ENCODE measurements around the gene PRM3. TPM values are rescaled to one million over a fixed set of nuclear protein-coding genes. Genes with fewer than 3 reads are reported as not detected.

PRM3 gene
- total and polyA plus RNA-seq, 4 donors = not detected

DNA sequence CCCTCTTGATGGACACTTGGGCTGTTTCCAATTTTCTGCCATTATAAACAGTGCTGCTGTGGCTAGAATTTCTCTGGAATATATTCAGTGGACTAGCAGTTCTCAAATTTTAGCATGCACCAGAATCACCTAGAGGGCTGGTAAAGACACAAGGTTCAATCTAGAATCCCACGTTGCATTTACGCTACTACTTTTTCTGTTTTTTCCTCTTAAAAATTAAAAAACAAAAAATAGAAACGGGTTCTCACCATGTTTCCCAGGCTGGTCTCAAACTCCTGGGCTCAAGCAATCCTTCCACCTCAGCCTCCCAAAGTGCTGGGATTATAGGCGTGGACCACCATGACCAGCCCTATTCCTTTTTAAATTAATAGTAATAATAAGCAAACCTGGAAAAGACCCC is 22.2 kb upstream of the PRM3 start:
- TF ChIP-seq HNF4G (IDR thresholded peaks at IDR 0.05) (no peak), TAF1 (conservative IDR thresholded peaks at IDR 0.05) (no peak), RAD21 (IDR thresholded peaks at IDR 0.05) (no peak), HNF4A (conservative IDR thresholded peaks at IDR 0.05) (no peak), SP1 (IDR thresholded peaks at IDR 0.05) (no peak)
- TF ChIP-seq, protein P1, sequence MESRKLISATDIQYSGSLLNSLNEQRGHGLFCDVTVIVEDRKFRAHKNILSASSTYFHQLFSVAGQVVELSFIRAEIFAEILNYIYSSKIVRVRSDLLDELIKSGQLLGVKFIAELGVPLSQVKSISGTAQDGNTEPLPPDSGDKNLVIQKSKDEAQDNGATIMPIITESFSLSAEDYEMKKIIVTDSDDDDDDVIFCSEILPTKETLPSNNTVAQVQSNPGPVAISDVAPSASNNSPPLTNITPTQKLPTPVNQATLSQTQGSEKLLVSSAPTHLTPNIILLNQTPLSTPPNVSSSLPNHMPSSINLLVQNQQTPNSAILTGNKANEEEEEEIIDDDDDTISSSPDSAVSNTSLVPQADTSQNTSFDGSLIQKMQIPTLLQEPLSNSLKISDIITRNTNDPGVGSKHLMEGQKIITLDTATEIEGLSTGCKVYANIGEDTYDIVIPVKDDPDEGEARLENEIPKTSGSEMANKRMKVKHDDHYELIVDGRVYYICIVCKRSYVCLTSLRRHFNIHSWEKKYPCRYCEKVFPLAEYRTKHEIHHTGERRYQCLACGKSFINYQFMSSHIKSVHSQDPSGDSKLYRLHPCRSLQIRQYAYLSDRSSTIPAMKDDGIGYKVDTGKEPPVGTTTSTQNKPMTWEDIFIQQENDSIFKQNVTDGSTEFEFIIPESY (IDR thresholded peaks at IDR 0.05) = no peak
- 95% methylated on average over 4 of the region's 4 CpGs for WGBS
- H3K36me3 ChIP-seq (ENCODE audit: control insufficient read depth in 4 of 4, insufficient read depth in 3 of 4, low read depth in 1 of 4, low read length in 3 of 4) = no peaks in the 10 kb centered on the region
- no peak for DNase-seq (ENCODE audit: low spot score)
- peaks cover 6 to 17% (median 11%) of the 10 kb centered on the region in 4 donors for H3K4me1 ChIP-seq (ENCODE audit: control insufficient read depth in 4 of 4, insufficient read depth in 4 of 4, low read length in 3 of 4)
- no peaks in the 10 kb centered on the region for H3K9me3 ChIP-seq (ENCODE audit: control insufficient read depth in 4 of 4, low read length in 3 of 4)
- H3K4me3 ChIP-seq (ENCODE audit: low read depth in 1 of 3, low read length in 3 of 3) = no peak overlapping the region
- H3K27me3 ChIP-seq (ENCODE audit: control insufficient read depth in 4 of 4, insufficient read depth in 4 of 4, low read length in 3 of 4) = no peaks in the 10 kb centered on the region
- no peak overlapping the region for H3K27ac ChIP-seq (ENCODE audit: low read depth in 1 of 2, low read length in 2 of 2)
- no peak overlapping the region for H3K9ac ChIP-seq (ENCODE audit: low read depth in 1 of 2, low read length in 2 of 2)

DNA sequence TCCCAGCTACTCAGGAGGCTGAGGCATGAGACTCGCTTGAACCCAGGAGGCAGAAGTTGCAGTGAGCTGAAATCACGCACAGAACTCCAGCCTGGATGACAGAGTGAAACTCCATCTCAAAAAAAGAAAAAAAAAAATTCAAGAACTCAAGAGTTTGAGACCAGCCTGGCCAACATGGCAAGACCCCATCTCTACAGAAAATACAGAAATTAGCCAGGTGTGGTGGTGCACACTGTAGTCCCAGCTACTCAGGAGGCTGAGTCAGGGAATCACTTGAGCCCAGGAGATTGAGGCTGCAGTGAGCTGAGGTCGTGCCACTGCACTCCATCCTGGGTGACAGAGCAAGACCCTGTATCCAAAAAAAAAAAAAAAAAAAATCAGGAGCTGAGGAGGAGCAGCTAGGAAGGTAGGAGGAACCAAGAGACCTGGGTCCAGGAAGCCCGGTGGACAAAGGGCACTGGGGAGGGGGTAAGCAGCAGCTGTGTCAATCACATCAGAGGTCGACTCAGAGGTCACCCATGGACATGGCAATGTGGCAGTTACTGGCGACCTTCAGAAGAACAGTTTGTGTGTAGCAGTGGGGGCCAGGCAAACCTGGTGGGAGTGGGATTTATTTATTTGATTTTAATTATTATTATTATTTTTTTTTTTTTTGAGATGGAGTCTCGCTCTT is 18.8 kb upstream of the PRM3 start:
- WGBS = 80% methylated on average over 7 of the region's 7 CpGs
- H3K9ac ChIP-seq (ENCODE audit: low read depth in 1 of 2, low read length in 2 of 2) = no peak overlapping the region
- no peak for DNase-seq (ENCODE audit: low spot score)
- no peaks in the 10 kb centered on the region for H3K9me3 ChIP-seq (ENCODE audit: control insufficient read depth in 4 of 4, low read length in 3 of 4)
- H3K27ac ChIP-seq (ENCODE audit: low read depth in 1 of 2, low read length in 2 of 2) = no peak overlapping the region
- no peaks in the 10 kb centered on the region for H3K27me3 ChIP-seq (ENCODE audit: control insufficient read depth in 4 of 4, insufficient read depth in 4 of 4, low read length in 3 of 4)
- TF ChIP-seq NR2F2 (IDR thresholded peaks at IDR 0.05) (no peak), FOXA2 (IDR thresholded peaks at IDR 0.05) (no peak), EGR1 (IDR thresholded peaks at IDR 0.05; ENCODE audit: low read depth in 2 of 2) (no peak), JUND (IDR thresholded peaks at IDR 0.05) (no peak), RAD21 (IDR thresholded peaks at IDR 0.05) (no peak), TAF1 (conservative IDR thresholded peaks at IDR 0.05) (no peak), YY1 (IDR thresholded peaks at IDR 0.05) (no peak), FOXA1 (IDR thresholded peaks at IDR 0.05) (no peak), HNF4A (conservative IDR thresholded peaks at IDR 0.05) (no peak), SP1 (IDR thresholded peaks at IDR 0.05) (no peak), RXRA (IDR thresholded peaks at IDR 0.05) (no peak), HNF4G (IDR thresholded peaks at IDR 0.05) (no peak), GABPA (IDR thresholded peaks at IDR 0.05 in 1 of 2, conservative IDR thresholded peaks at IDR 0.05 in 1 of 2) (no peak)
- TF ChIP-seq, protein P2, sequence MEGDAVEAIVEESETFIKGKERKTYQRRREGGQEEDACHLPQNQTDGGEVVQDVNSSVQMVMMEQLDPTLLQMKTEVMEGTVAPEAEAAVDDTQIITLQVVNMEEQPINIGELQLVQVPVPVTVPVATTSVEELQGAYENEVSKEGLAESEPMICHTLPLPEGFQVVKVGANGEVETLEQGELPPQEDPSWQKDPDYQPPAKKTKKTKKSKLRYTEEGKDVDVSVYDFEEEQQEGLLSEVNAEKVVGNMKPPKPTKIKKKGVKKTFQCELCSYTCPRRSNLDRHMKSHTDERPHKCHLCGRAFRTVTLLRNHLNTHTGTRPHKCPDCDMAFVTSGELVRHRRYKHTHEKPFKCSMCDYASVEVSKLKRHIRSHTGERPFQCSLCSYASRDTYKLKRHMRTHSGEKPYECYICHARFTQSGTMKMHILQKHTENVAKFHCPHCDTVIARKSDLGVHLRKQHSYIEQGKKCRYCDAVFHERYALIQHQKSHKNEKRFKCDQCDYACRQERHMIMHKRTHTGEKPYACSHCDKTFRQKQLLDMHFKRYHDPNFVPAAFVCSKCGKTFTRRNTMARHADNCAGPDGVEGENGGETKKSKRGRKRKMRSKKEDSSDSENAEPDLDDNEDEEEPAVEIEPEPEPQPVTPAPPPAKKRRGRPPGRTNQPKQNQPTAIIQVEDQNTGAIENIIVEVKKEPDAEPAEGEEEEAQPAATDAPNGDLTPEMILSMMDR (IDR thresholded peaks at IDR 0.05; ENCODE audit: low read depth, low read length, missing input control) = no peak
- TF ChIP-seq, protein P3, sequence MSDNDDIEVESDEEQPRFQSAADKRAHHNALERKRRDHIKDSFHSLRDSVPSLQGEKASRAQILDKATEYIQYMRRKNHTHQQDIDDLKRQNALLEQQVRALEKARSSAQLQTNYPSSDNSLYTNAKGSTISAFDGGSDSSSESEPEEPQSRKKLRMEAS (IDR thresholded peaks at IDR 0.05) = no peak
- TF ChIP-seq, protein P1 (IDR thresholded peaks at IDR 0.05) = no peak
- TF ChIP-seq, protein P4, sequence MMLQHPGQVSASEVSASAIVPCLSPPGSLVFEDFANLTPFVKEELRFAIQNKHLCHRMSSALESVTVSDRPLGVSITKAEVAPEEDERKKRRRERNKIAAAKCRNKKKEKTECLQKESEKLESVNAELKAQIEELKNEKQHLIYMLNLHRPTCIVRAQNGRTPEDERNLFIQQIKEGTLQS (IDR thresholded peaks at IDR 0.05) = no peak
- TF ChIP-seq, protein P5, sequence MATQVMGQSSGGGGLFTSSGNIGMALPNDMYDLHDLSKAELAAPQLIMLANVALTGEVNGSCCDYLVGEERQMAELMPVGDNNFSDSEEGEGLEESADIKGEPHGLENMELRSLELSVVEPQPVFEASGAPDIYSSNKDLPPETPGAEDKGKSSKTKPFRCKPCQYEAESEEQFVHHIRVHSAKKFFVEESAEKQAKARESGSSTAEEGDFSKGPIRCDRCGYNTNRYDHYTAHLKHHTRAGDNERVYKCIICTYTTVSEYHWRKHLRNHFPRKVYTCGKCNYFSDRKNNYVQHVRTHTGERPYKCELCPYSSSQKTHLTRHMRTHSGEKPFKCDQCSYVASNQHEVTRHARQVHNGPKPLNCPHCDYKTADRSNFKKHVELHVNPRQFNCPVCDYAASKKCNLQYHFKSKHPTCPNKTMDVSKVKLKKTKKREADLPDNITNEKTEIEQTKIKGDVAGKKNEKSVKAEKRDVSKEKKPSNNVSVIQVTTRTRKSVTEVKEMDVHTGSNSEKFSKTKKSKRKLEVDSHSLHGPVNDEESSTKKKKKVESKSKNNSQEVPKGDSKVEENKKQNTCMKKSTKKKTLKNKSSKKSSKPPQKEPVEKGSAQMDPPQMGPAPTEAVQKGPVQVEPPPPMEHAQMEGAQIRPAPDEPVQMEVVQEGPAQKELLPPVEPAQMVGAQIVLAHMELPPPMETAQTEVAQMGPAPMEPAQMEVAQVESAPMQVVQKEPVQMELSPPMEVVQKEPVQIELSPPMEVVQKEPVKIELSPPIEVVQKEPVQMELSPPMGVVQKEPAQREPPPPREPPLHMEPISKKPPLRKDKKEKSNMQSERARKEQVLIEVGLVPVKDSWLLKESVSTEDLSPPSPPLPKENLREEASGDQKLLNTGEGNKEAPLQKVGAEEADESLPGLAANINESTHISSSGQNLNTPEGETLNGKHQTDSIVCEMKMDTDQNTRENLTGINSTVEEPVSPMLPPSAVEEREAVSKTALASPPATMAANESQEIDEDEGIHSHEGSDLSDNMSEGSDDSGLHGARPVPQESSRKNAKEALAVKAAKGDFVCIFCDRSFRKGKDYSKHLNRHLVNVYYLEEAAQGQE (IDR thresholded peaks at IDR 0.05) = no peak
- peaks cover 1 to 10% (median 6%) of the 10 kb centered on the region in 4 donors for H3K4me1 ChIP-seq (ENCODE audit: control insufficient read depth in 4 of 4, insufficient read depth in 4 of 4, low read length in 3 of 4)
- no peak overlapping the region for H3K4me3 ChIP-seq (ENCODE audit: low read depth in 1 of 3, low read length in 3 of 3)
- H3K36me3 ChIP-seq (ENCODE audit: control insufficient read depth in 4 of 4, insufficient read depth in 3 of 4, low read depth in 1 of 4, low read length in 3 of 4) = no peaks in the 10 kb centered on the region
